Muscle layer of colon (tissue), 2 donors: ENCODE data around the gene DUSP6.

Experiments
- H3K27ac ChIP-seq: one replicate; pipeline ENCODE4 v1.7.0; 2013; ENCODE audit warnings: low read depth, mild to moderate bottlenecking, low read length, moderate library complexity
- H3K27me3 ChIP-seq, 2 donors: one replicate each; pipeline ENCODE4 v1.7.0; 2013; ENCODE audit warnings: low read length in 2 of 2, mild to moderate bottlenecking in 2 of 2; ENCODE audit not compliant: insufficient read depth in 2 of 2, control insufficient read depth in 1 of 2
- H3K36me3 ChIP-seq: one replicate; pipeline ENCODE4 v1.7.0; 2013; ENCODE audit warnings: mild to moderate bottlenecking, low read length; ENCODE audit not compliant: insufficient read depth
- H3K4me1 ChIP-seq: one replicate; pipeline ENCODE4 v1.7.0; 2013; ENCODE audit warnings: mild to moderate bottlenecking, low read length; ENCODE audit not compliant: insufficient read depth
- H3K4me3 ChIP-seq, 2 donors: one replicate each; pipeline ENCODE4 v1.7.0; 2013; ENCODE audit warnings: low read length in 2 of 2, low read depth in 1 of 2, mild to moderate bottlenecking in 1 of 2, moderate library complexity in 1 of 2
- H3K9ac ChIP-seq: one replicate; pipeline ENCODE4 v1.7.0; 2013; ENCODE audit warnings: low read length
- H3K9me3 ChIP-seq: one replicate; pipeline ENCODE4 v1.7.0; 2013; ENCODE audit warnings: mild to moderate bottlenecking, low read length
- donor health status: abdominal sarcoma.
- donor health status: Adenocarcinoma of cecum.

DUSP6 gene

GRCh38 chr12:89384807-89385206 is 32.5 kb upstream of the DUSP6 start:
- no peaks in the 10 kb centered on the region for H3K9me3 ChIP-seq
- no peaks in the 10 kb centered on the region for H3K36me3 ChIP-seq
- H3K9ac ChIP-seq, result no peak overlapping the region
- H3K27me3 ChIP-seq, result no peaks in the 10 kb centered on the region
- no peak overlapping the region for H3K4me3 ChIP-seq
- H3K4me1 ChIP-seq, result peaks cover 23% of the 10 kb centered on the region
- peak overlapping the region; percentile 88 for H3K27ac ChIP-seq

GRCh38 chr12:89384050-89384758 is 31.9 kb upstream of the DUSP6 start:
- Histone ChIP-seq H3K9ac (no peak overlapping the region), H3K36me3 (no peaks in the 10 kb centered on the region), H3K27ac (peak overlapping the region; percentile 88), H3K9me3 (no peaks in the 10 kb centered on the region), H3K4me1 (peaks cover 23% of the 10 kb centered on the region), H3K27me3 (no peaks in the 10 kb centered on the region), H3K4me3 (peak overlapping the region; percentile 4 to 7)

- H3K9ac ChIP-seq, result no peak overlapping the region
- H3K36me3 ChIP-seq, result no peaks in the 10 kb centered on the region
- no peaks in the 10 kb centered on the region for H3K9me3 ChIP-seq
- H3K27me3 ChIP-seq, result no peaks in the 10 kb centered on the region
- H3K4me1 ChIP-seq, result peaks cover 23% of the 10 kb centered on the region
- H3K27ac ChIP-seq, result peak overlapping the region; percentile 88
- peak overlapping the region in 1 of 2 donors; percentile 7 for H3K4me3 ChIP-seq
These were observed 31.1 kb upstream of the DUSP6 start for GRCh38 chr12:89383235-89384049.

- no peaks in the 10 kb centered on the region for H3K36me3 ChIP-seq
- H3K27ac ChIP-seq, result no peak overlapping the region
- no peaks in the 10 kb centered on the region for H3K27me3 ChIP-seq
- no peaks in the 10 kb centered on the region for H3K9me3 ChIP-seq
- peaks cover 23% of the 10 kb centered on the region for H3K4me1 ChIP-seq
- no peak overlapping the region for H3K4me3 ChIP-seq
- H3K9ac ChIP-seq, result no peak overlapping the region
These were observed 30.0 kb upstream of the DUSP6 start for GRCh38 chr12:89382328-89382727.

GRCh38 chr12:89379839-89380467 is 27.7 kb upstream of the DUSP6 start:
- H3K9me3 ChIP-seq, result no peaks in the 10 kb centered on the region
- no peak overlapping the region for H3K27ac ChIP-seq
- peaks cover 20% of the 10 kb centered on the region for H3K4me1 ChIP-seq
- H3K27me3 ChIP-seq, result no peaks in the 10 kb centered on the region
- no peak overlapping the region for H3K4me3 ChIP-seq
- H3K36me3 ChIP-seq, result no peaks in the 10 kb centered on the region
- H3K9ac ChIP-seq, result no peak overlapping the region

GRCh38 chr12:89379148-89379838 is 27.0 kb upstream of the DUSP6 start:
- Histone ChIP-seq H3K4me3 (no peak overlapping the region), H3K27ac (no peak overlapping the region), H3K9me3 (no peaks in the 10 kb centered on the region), H3K9ac (no peak overlapping the region), H3K4me1 (peaks cover 13% of the 10 kb centered on the region), H3K27me3 (no peaks in the 10 kb centered on the region), H3K36me3 (no peaks in the 10 kb centered on the region)

GRCh38 chr12:89376844-89377243 is 24.5 kb upstream of the DUSP6 start:
- H3K9ac ChIP-seq, result no peak overlapping the region
- no peaks in the 10 kb centered on the region for H3K27me3 ChIP-seq
- no peak overlapping the region for H3K4me3 ChIP-seq
- no peaks in the 10 kb centered on the region for H3K36me3 ChIP-seq
- no peaks in the 10 kb centered on the region for H3K9me3 ChIP-seq
- peaks cover 5% of the 10 kb centered on the region for H3K4me1 ChIP-seq
- H3K27ac ChIP-seq, result no peak overlapping the region

GRCh38 chr12:89376202-89376529 is 23.9 kb upstream of the DUSP6 start:
- H3K4me3 ChIP-seq, result no peak overlapping the region
- no peaks in the 10 kb centered on the region for H3K27me3 ChIP-seq
- H3K9me3 ChIP-seq, result no peaks in the 10 kb centered on the region
- no peak overlapping the region for H3K27ac ChIP-seq
- no peaks in the 10 kb centered on the region for H3K36me3 ChIP-seq
- peaks cover 5% of the 10 kb centered on the region for H3K4me1 ChIP-seq
- no peak overlapping the region for H3K9ac ChIP-seq

GRCh38 chr12:89373763-89374572 is 21.7 kb upstream of the DUSP6 start:
- no peaks in the 10 kb centered on the region for H3K9me3 ChIP-seq
- no peaks in the 10 kb centered on the region for H3K27me3 ChIP-seq
- H3K4me1 ChIP-seq, result peaks cover 5% of the 10 kb centered on the region
- H3K27ac ChIP-seq, result no peak overlapping the region
- H3K36me3 ChIP-seq, result no peaks in the 10 kb centered on the region
- H3K4me3 ChIP-seq, result no peak overlapping the region
- no peak overlapping the region for H3K9ac ChIP-seq

GRCh38 chr12:89372584-89373370 is 20.5 kb upstream of the DUSP6 start:
- Histone ChIP-seq H3K4me1 (peaks cover 5% of the 10 kb centered on the region), H3K9me3 (no peaks in the 10 kb centered on the region), H3K9ac (no peak overlapping the region), H3K27ac (no peak overlapping the region), H3K27me3 (no peaks in the 10 kb centered on the region), H3K4me3 (no peak overlapping the region), H3K36me3 (no peaks in the 10 kb centered on the region)
